SK-N-SH (cell line): ENCODE measurements around the gene PYGO1. TPM values are rescaled to one million over a fixed set of nuclear protein-coding genes. Genes with fewer than 3 reads are reported as not detected.

Experiments used
- CTCF ChIA-PET: fragments of 300-600, 350-600 bp; formaldehyde crosslinking; extraction: SDS; loops from one replicate; lab custom pipeline; 2021; lab: Yijun Ruan, JAX
- POLR2A ChIA-PET: fragments of 350-600 bp; sonication (Branson Sonifier 250); formaldehyde crosslinking; extraction: SDS; loops from one replicate; lab custom pipeline; 2020; ENCODE audit warnings: antibody characterized with exemption, inconsistent platforms; lab: Yijun Ruan, JAX
- DNase-seq: peaks from one replicate; pipeline ENCODE4 v3.0.0; 2012
- H2AFZ ChIP-seq: fragments of 200-600 bp; sonication (generic); 2 replicates; pipeline ENCODE4 v1.8.1; 2016; ENCODE audit warnings: antibody characterized with exemption, mild to moderate bottlenecking, low read depth
- H3F3A ChIP-seq: fragments of 200-600 bp; sonication (generic); replicated peaks from 2 replicates; pipeline ENCODE3; 2016; ENCODE audit warnings: antibody characterized with exemption, mild to moderate bottlenecking; ENCODE audit not compliant: insufficient read depth
- H3K27ac ChIP-seq, 2 experiments: fragments of 200-500 bp in 1 of 2; fragments of 200-600 bp in 1 of 2; sonication (Bioruptor generic) in 1 of 2; sonication (generic), shearing (Covaris generic) in 1 of 2; 2 replicates each; pipeline versions ENCODE4 v1.5.1 to v1.6.1; 2014 to 2016; ENCODE audit warnings: low read depth in 2 of 2, inconsistent platforms in 1 of 2, low read length in 1 of 2, mild to moderate bottlenecking in 1 of 2, mixed read lengths in 1 of 2
- H3K27me3 ChIP-seq: fragments of 200-600 bp; sonication (generic), shearing (Covaris generic); 2 replicates; pipeline ENCODE4 v1.6.1; 2016; ENCODE audit warnings: mixed run types; ENCODE audit not compliant: insufficient read depth
- H3K36me3 ChIP-seq, 2 experiments: fragments of 200-500 bp in 1 of 2; fragments of 200-600 bp in 1 of 2; sonication (Bioruptor generic) in 1 of 2; sonication (generic) in 1 of 2; replicated peaks in 1 of 2; 2 replicates each; pipeline versions ENCODE3 to v1.5.1; 2014 to 2016; ENCODE audit warnings: low read length in 1 of 2, mild to moderate bottlenecking in 1 of 2; ENCODE audit not compliant: insufficient read depth in 2 of 2, control insufficient read depth in 1 of 2
- H3K4me1 ChIP-seq, 2 experiments: fragments of 200-500 bp in 1 of 2; fragments of 200-600 bp in 1 of 2; sonication (Bioruptor generic) in 1 of 2; sonication (generic), shearing (Covaris generic) in 1 of 2; 2 replicates each; pipeline versions ENCODE4 v1.5.1 to v1.6.1; 2014 to 2016; ENCODE audit warnings: low read depth in 1 of 2, low read length in 1 of 2, mixed run types in 1 of 2; ENCODE audit not compliant: insufficient read depth in 2 of 2, control insufficient read depth in 1 of 2
- H3K4me2 ChIP-seq: fragments of 200-600 bp; sonication (generic), shearing (Covaris generic); 2 replicates; pipeline ENCODE4 v1.6.1; 2017; ENCODE audit warnings: mixed run types
- H3K4me3 ChIP-seq, 2 experiments: fragments of 200-500 bp in 1 of 2; fragments of 200-600 bp in 1 of 2; sonication (Bioruptor generic) in 1 of 2; sonication (generic), shearing (Covaris generic) in 1 of 2; 2 replicates each; pipeline versions ENCODE4 v1.5.1 to v1.8.1; 2014 to 2016; ENCODE audit warnings: low read depth in 2 of 2, inconsistent platforms in 1 of 2, low read length in 1 of 2, mild to moderate bottlenecking in 1 of 2, mixed read lengths in 1 of 2, moderate library complexity in 1 of 2
- H3K79me2 ChIP-seq: fragments of 200-600 bp; sonication (generic); 2 replicates; pipeline ENCODE4 v1.8.1; 2017; ENCODE audit warnings: mild to moderate bottlenecking; ENCODE audit not compliant: insufficient read depth
- H3K9ac ChIP-seq: fragments of 200-600 bp; sonication (generic); 2 replicates; pipeline ENCODE4 v1.6.1; 2017; ENCODE audit warnings: mixed run types
- H3K9me2 ChIP-seq: fragments of 200-600 bp; sonication (generic); 2 replicates; pipeline ENCODE4 v1.6.1; 2017; ENCODE audit warnings: mixed run types
- H3K9me3 ChIP-seq: fragments of 200-600 bp; sonication (generic); 2 replicates; pipeline ENCODE4 v1.6.1; 2017; ENCODE audit warnings: mixed run types, mild to moderate bottlenecking, moderate library complexity
- H4K20me1 ChIP-seq: fragments of 200-600 bp; sonication (generic); 2 replicates; pipeline ENCODE4 v1.6.1; 2017; ENCODE audit warnings: mild to moderate bottlenecking, mixed run types; ENCODE audit not compliant: insufficient read depth
- CHD2 ChIP-seq: fragments of 150-350 bp; IDR thresholded peaks from 2 replicates; pipeline ENCODE4 v1.6.1; 2018; ENCODE audit warnings: low read length; ENCODE audit not compliant: partially characterized antibody
- FOSL2 ChIP-seq: IDR thresholded peaks from 2 replicates; pipeline ENCODE4 v1.4.0; 2012; ENCODE audit warnings: low read depth, mild to moderate bottlenecking, moderate library complexity, borderline replicate concordance
- FOXJ3 ChIP-seq: sonication (generic); formaldehyde crosslinking; IDR thresholded peaks from 2 replicates; pipeline ENCODE4 v1.5.1; 2020; ENCODE audit warnings: mild to moderate bottlenecking, missing genetic modification reagents
- FOXM1 ChIP-seq: IDR thresholded peaks from 2 replicates; pipeline ENCODE4 v1.4.0; 2012; ENCODE audit warnings: low read depth, mild to moderate bottlenecking
- IRF3 ChIP-seq: fragments of 150-350 bp; IDR thresholded peaks from 2 replicates; pipeline ENCODE4 v1.6.1; 2016; ENCODE audit warnings: mild to moderate bottlenecking, low read depth, low read length
- MEF2A ChIP-seq: IDR thresholded peaks from 2 replicates; pipeline ENCODE4 v1.4.0; 2012; ENCODE audit warnings: low read depth, borderline replicate concordance
- NFIC ChIP-seq: IDR thresholded peaks from 2 replicates; pipeline ENCODE4 v1.4.0; 2012; ENCODE audit warnings: borderline replicate concordance
- NRF1 ChIP-seq: IDR thresholded peaks from 2 replicates; pipeline ENCODE4 v1.6.1; 2012; ENCODE audit warnings: low read depth, mild to moderate bottlenecking, low read length
- RAD21 ChIP-seq: IDR thresholded peaks from 2 replicates; pipeline ENCODE4 v1.6.1; 2012; ENCODE audit warnings: mild to moderate bottlenecking, low read length
- RFX5 ChIP-seq: IDR thresholded peaks from 2 replicates; pipeline ENCODE4 v1.6.1; 2012; ENCODE audit warnings: mild to moderate bottlenecking, improper control_type of control experiment, low read length
- RXRA ChIP-seq: IDR thresholded peaks from 2 replicates; pipeline ENCODE4 v1.4.0; 2012; ENCODE audit warnings: low read depth, mild to moderate bottlenecking, borderline replicate concordance
- SIN3A ChIP-seq: IDR thresholded peaks from 2 replicates; pipeline ENCODE4 v1.6.1; 2012; ENCODE audit warnings: low read depth, mild to moderate bottlenecking, low read length, moderate library complexity, borderline replicate concordance
- SMC3 ChIP-seq: IDR thresholded peaks from 2 replicates; pipeline ENCODE4 v1.6.1; 2012; ENCODE audit warnings: low read depth, low read length, improper control_type of control experiment
- USF2 ChIP-seq: fragments of 150-350 bp; IDR thresholded peaks from 2 replicates; pipeline ENCODE4 v1.6.1; 2017; ENCODE audit warnings: antibody characterized with exemption, low read length, low read depth, borderline replicate concordance
- YY1 ChIP-seq: IDR thresholded peaks from 2 replicates; pipeline ENCODE4 v1.4.0; 2012; ENCODE audit warnings: low read depth, mild to moderate bottlenecking
- ZBTB33 ChIP-seq: IDR thresholded peaks from 2 replicates; pipeline ENCODE4 v1.4.0; 2012; ENCODE audit warnings: low read depth, borderline replicate concordance
- WGBS: methylation state at CpG from one replicate; pipeline ENCODE4 v1.1.6; 2017; ENCODE audit warnings: low lambda C conversion rate; 5-methylcytosine and 5-hydroxymethylcytosine counted together
- polyA plus RNA-seq, 3 experiments: library from polyadenylated mRNA; depleted of rRNA; stranded (reverse); fragments of >200 nt; gene quantifications; 2 replicates each; pipeline ENCODE4 v1.2.3, GENCODE V29; 2012
- TF ChIP-seq, protein P1 (sequence below): IDR thresholded peaks from 2 replicates; pipeline ENCODE4 v1.4.0; 2012; ENCODE audit warnings: low read depth, borderline replicate concordance
- TF ChIP-seq, protein P2 (sequence below): IDR thresholded peaks from 2 replicates; pipeline ENCODE4; 2012
- TF ChIP-seq, protein P3 (sequence below): IDR thresholded peaks from 2 replicates; pipeline ENCODE4 v1.6.1; 2012; ENCODE audit warnings: mild to moderate bottlenecking, low read depth, low read length, moderate library complexity
- TF ChIP-seq, protein P4 (sequence below): IDR thresholded peaks from 2 replicates; pipeline ENCODE4 v1.4.0; 2012; ENCODE audit warnings: low read depth

PYGO1 gene
- polyA plus RNA-seq, 1 of the 3 experiments (the other 2 are of a cell fraction), result 2.3 TPM

- CTCF ChIA-PET, result interaction anchor here (1.0 kb wide), 1 partner anchor 278 kb away, joined by 3 read pairs; no protein-coding TSS in a partner anchor
- POLR2A ChIA-PET, result no interaction called here
Observed at GRCh38 chr15:55518009-55518408, 70.1 kb downstream of the PYGO1 start.

More at GRCh38 chr15:55518009-55518408, 70.1 kb downstream of the PYGO1 start:
- Histone ChIP-seq H3K36me3 (no peaks in the 10 kb centered on the region), H3K79me2 (no peaks in the 10 kb centered on the region), H2AFZ (no peak overlapping the region), H3K9me2 (no peaks in the 10 kb centered on the region), H3K27me3 (no peaks in the 10 kb centered on the region), H3K4me3 (no peak overlapping the region), H4K20me1 (no peaks in the 10 kb centered on the region), H3K9ac (no peak overlapping the region), H3K4me1 (no peaks in the 10 kb centered on the region), H3K9me3 (no peaks in the 10 kb centered on the region), H3F3A (no peaks in the 10 kb centered on the region), H3K4me2 (no peak overlapping the region), H3K27ac (no peak overlapping the region)
- no peak for DNase-seq
- TF ChIP-seq FOSL2 (no peak), SIN3A (no peak), FOXJ3 (no peak), RAD21 (no peak), ZBTB33 (no peak), USF2 (no peak), FOXM1 (no peak), SMC3 (no peak), IRF3 (no peak), CHD2 (no peak), NFIC (no peak), NRF1 (no peak), RFX5 (no peak), YY1 (no peak), MEF2A (no peak), RXRA (no peak)
- TF ChIP-seq, protein P1, sequence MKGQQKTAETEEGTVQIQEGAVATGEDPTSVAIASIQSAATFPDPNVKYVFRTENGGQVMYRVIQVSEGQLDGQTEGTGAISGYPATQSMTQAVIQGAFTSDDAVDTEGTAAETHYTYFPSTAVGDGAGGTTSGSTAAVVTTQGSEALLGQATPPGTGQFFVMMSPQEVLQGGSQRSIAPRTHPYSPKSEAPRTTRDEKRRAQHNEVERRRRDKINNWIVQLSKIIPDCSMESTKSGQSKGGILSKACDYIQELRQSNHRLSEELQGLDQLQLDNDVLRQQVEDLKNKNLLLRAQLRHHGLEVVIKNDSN, result no peak
- TF ChIP-seq, protein P2, sequence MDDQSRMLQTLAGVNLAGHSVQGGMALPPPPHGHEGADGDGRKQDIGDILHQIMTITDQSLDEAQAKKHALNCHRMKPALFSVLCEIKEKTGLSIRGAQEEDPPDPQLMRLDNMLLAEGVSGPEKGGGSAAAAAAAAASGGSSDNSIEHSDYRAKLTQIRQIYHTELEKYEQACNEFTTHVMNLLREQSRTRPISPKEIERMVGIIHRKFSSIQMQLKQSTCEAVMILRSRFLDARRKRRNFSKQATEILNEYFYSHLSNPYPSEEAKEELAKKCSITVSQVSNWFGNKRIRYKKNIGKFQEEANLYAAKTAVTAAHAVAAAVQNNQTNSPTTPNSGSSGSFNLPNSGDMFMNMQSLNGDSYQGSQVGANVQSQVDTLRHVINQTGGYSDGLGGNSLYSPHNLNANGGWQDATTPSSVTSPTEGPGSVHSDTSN, result no peak
- TF ChIP-seq, protein P3, sequence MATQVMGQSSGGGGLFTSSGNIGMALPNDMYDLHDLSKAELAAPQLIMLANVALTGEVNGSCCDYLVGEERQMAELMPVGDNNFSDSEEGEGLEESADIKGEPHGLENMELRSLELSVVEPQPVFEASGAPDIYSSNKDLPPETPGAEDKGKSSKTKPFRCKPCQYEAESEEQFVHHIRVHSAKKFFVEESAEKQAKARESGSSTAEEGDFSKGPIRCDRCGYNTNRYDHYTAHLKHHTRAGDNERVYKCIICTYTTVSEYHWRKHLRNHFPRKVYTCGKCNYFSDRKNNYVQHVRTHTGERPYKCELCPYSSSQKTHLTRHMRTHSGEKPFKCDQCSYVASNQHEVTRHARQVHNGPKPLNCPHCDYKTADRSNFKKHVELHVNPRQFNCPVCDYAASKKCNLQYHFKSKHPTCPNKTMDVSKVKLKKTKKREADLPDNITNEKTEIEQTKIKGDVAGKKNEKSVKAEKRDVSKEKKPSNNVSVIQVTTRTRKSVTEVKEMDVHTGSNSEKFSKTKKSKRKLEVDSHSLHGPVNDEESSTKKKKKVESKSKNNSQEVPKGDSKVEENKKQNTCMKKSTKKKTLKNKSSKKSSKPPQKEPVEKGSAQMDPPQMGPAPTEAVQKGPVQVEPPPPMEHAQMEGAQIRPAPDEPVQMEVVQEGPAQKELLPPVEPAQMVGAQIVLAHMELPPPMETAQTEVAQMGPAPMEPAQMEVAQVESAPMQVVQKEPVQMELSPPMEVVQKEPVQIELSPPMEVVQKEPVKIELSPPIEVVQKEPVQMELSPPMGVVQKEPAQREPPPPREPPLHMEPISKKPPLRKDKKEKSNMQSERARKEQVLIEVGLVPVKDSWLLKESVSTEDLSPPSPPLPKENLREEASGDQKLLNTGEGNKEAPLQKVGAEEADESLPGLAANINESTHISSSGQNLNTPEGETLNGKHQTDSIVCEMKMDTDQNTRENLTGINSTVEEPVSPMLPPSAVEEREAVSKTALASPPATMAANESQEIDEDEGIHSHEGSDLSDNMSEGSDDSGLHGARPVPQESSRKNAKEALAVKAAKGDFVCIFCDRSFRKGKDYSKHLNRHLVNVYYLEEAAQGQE, result no peak
- TF ChIP-seq, protein P4, sequence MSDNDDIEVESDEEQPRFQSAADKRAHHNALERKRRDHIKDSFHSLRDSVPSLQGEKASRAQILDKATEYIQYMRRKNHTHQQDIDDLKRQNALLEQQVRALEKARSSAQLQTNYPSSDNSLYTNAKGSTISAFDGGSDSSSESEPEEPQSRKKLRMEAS, result no peak
- WGBS, result 86% methylated on average over 3 of the region's 3 CpGs
